Tibial nerve (tissue), 3 donors: ENCODE results near the gene SPATA17.

Experiments used
- POLR2A ChIP-seq, 2 donors: fragments of 450-650 bp; IDR thresholded peaks; one replicate each; pipeline ENCODE4 v1.6.1; 2017; ENCODE audit warnings: antibody characterized with exemption in 2 of 2, mild to moderate bottlenecking in 2 of 2, moderate library complexity in 2 of 2
- TF ChIP-seq, protein P1 (sequence below), 5 experiments: fragments of 200-600 bp in 3 of 5; fragments of 450-650 bp in 2 of 5; sonication (generic) in 3 of 5; IDR thresholded peaks; one replicate each; pipeline ENCODE4 v1.5.1; 2016 to 2019; ENCODE audit warnings: antibody characterized with exemption in 5 of 5, mild to moderate bottlenecking in 3 of 5, moderate library complexity in 2 of 5

DNA sequence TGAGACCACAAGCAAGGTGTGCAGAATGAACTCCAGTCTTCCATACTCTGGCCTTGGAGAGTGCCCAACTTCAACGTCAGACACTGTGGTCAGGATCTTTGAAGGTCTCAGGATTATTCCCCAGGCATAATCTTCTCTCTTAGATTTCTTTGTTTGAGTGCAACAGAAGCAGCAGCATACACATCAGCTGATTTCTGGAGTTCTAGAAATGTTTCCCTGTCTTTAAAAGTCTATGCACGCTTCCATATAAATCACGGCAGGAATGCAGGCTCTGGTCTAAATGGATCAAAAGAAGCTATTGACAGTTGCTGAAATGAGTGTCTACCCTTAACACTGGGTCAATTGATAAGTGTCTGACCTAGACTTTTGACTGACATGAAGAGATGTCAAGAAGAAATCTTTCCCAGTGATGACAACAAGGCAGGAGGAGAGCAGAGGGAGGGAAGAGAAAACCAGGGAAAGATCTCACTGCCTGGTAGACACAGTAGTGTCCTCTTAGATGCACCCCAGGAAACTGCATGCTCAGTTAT lies 279.7 kb downstream of the SPATA17 start:
- TF ChIP-seq, protein P1, sequence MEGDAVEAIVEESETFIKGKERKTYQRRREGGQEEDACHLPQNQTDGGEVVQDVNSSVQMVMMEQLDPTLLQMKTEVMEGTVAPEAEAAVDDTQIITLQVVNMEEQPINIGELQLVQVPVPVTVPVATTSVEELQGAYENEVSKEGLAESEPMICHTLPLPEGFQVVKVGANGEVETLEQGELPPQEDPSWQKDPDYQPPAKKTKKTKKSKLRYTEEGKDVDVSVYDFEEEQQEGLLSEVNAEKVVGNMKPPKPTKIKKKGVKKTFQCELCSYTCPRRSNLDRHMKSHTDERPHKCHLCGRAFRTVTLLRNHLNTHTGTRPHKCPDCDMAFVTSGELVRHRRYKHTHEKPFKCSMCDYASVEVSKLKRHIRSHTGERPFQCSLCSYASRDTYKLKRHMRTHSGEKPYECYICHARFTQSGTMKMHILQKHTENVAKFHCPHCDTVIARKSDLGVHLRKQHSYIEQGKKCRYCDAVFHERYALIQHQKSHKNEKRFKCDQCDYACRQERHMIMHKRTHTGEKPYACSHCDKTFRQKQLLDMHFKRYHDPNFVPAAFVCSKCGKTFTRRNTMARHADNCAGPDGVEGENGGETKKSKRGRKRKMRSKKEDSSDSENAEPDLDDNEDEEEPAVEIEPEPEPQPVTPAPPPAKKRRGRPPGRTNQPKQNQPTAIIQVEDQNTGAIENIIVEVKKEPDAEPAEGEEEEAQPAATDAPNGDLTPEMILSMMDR (IDR thresholded peaks at IDR 0.05) = no peak
- no peak for TF ChIP-seq POLR2A (IDR thresholded peaks at IDR 0.05)
